GM19035 (cell line): ENCODE measurements around the gene METTL18.
"Not testable (repeated sequence)": the region's sequence is repeated elsewhere in the genome, so short reads cannot be mapped to it uniquely, and the experiment has no call there.

Source experiments
- ATAC-seq: cut with Tn5 transposase; IDR thresholded peaks from one replicate; pipeline ENCODE4 v1.9.1; 2021; ENCODE audit not compliant: unreplicated experiment

METTL18 gene

DNA sequence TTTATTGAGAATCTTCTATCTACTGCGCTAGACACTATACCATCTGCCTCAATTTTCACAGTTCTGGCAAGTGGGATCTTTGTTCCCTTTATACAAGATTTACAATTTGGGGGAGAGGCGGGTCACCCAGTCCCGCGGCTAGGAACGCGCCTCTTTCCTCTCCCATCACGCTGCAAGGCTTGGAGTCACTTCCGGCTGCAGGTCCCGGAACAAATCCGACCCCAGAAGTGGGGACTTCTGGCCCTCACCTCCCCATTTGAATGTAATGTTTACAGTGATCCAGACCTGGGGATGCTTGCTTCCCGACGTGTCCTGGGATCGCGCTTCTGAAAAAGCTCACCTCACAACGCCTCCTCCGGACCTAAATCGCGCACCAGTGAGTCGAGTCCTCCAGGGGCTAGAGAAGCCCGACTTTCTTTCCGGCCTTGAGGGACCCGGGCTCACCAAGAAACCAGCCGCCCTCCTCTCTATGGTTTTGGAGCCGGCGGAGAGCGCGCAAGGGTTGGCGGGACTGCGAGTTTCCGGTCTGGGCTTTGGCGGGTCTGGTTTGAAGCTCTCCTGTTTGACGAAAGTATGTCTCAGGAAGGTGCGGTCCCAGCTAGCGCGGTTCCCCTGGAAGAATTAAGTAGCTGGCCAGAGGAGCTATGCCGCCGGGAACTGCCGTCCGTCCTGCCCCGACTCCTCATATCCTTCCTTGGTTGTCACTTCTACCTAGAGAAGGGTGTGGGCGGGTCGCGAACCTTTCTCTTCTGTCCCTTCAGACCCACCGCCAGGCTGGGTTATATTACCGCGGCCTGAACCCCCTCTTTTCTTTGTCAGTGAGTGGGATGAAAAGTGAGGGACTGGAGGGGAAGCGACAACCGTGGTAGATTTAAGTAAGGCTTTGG, at the start of gene METTL18:
Gene METTL18, minus strand, starts transcription at position 378 of the 887 bp plus-strand sequence. CDS start 1,212 bp downstream, outside the sequence.
- ATAC-seq: peak; percentile 96

DNA sequence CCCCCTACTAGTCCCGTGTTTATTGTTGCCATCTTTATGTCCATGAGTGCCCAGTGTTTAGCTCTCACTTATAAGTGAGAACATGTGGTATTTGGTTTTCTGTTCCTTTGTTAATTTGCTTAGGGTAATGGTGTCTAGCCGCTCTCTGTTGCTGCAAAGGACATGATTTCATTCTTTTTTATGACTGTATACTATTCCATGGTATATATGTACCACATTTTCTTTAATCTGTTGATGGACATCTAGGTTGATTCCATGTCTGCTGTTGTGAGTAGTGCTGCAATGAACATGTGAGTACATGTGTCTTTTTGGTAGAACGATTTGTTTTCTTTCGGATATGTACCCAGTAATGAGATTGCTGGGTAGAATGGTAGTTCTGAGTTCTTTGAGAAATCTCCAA, 44.2 kb upstream of the METTL18 start:
- ATAC-seq: no peak

- ATAC-seq: no peak
Measured at GRCh38 chr1:169836198-169836597, 41.5 kb upstream of the METTL18 start.

DNA sequence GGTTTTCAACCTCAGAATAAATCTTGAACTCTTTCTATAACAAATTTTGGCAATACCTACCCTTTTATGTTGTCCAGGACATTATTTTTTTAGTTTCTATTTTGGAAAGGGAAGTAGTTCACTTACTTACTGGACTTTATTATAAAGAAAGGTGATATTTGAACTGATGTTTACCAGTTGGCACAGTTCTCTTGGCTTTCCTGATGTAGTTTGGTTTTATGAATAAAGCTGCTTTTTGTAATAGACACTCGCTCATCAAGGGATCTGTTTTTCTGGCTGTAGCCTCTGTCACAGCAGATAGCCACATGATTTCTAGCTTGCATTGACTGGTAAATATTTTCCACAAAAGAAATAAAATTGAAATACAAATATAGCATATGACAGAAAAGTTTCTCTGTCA, 40.9 kb upstream of the METTL18 start:
- ATAC-seq: no peak

GRCh38 chr1:169834869-169835268, 40.2 kb upstream of the METTL18 start:
- no peak for ATAC-seq

DNA sequence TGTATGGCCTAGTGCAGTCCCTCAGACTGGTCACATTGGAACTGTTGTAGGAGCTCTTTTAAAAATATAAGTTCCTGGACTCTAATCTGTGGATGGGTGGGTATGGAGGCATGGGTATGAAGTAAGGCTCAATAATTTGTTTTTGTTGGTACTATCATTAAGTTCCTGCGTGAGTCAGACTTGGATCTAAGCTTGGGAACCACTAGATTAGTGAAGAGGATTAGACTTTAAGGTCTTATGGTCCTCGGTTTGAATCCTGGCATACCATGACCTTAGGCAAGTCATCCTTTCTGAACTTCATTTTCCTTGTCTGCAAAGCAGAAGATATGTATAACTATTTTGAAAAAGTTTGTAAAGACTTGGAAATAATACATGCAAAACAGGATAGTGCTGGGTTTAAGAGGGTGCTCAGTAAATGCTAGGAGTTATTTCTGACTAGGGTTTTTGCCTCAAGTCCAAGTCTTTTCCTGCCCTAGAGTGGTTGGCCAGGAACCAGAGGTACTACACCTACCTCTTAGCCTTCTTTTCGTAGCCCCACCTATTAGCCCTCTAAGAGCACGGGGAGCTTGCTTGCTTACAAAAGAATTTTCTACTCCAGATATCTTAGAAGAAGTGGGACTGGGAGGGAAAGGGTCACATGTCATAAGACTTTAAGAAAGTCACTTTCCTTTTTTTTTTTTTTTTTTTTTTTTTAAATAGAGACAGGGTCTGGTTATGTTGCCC, 38.6 kb upstream of the METTL18 start:
- ATAC-seq: no peak

DNA sequence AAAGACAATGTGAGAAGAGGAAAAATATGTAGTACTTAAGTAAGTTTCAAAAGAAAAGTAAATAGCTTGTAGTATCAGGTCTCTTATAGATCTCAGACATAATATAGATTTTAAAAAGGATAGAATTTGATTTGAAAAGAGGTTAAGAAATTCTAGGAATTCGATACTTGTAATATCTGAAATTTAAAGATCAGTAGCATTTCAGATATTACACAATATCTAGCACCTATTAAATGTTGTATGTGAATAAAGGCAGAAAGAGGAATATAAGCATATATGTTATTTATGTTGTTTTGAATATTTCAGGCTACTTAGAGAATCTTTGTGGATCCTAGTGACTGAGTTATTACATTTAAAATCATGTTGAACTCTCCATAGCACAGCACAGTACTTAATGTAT, 35.0 kb upstream of the METTL18 start:
- ATAC-seq: no peak

- no peak for ATAC-seq
Measured at GRCh38 chr1:169824153-169824552, 29.4 kb upstream of the METTL18 start.

- no peak for ATAC-seq
Measured at GRCh38 chr1:169821500-169821899, 26.8 kb upstream of the METTL18 start.

- no peak for ATAC-seq
Measured at GRCh38 chr1:169816617-169817016, 21.9 kb upstream of the METTL18 start.

GRCh38 chr1:169814265-169814664, 19.6 kb upstream of the METTL18 start:
- no peak for ATAC-seq

DNA sequence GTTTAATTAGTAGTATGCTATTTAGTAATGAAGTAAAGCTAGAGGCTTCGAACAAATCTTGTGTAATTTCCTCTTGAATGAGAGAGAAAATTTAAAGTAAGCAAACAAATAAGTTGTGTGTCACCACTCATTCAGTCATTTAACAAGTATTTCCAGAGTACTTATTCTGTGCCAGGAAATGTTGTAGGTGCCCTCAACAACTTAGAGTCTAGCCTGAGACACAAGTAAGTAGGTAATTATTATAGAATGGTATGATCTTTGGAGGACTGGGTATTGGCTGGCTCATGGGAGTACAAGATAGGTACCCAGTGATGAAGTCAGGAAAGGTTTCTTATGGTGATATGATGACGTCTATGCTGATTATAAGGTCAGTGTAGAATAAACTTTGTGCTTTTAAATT, 17.4 kb upstream of the METTL18 start:
- ATAC-seq: no peak

DNA sequence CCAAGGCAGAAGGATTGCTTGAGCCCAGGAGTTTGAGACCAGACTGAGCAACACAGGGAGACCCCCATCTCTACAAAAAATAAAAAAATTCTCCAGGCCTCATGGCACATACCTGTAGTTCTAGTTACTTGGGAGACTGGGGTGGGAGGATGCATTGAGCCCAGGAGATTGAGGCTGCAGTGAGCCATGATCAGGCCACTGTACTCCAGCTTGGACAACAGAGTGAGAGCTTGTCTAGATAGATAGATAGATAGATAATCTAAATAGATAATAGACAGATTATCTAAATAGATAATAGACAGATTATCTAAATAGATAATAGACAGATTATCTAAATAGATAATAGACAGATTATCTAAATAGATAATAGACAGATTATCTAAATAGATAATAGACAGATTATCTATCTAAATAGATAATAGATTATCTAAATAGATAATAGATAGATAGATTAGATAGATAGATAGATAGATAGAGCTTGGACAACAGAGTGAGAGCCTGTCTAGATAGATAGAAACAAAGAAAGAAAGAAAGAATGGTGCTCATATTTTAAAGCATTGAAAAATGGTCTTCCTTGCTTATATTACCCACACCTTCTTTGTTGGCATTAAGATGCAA, 16.8 kb upstream of the METTL18 start:
- ATAC-seq: not testable (repeated sequence)

DNA sequence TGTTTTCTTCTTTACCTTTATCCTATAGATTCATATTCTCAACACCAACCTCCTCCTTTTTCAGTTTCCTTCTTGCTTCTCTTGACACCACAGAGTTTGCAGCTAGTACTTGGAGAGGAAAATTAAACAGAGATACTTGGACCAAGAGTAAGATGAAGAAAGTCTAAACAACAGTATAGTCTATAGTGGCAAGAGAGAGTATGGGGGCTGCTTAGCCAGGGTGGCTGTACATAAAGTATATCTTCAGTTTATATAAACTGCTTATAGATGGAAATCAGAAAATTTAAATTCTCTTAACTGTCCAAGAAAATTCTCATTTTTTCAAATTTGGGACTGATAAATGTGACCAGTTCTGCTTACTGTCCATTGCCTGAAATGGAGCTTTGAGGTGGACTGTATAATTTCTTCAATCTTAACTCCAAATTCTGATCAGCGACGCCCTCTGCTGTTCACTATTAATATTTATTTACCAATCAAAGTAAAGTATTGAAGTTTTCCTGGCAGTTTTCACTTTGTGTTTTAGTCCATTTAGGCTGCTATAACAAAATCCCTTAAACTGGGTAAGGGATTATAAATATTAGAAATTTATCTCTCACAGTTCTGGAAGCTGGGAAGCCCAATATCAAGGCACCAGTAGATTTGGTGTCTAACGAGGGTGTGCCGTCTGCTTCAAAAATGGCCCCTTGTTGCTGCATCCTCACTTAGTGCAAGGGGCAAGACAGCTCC, 14.8 kb upstream of the METTL18 start:
- ATAC-seq: no peak

DNA sequence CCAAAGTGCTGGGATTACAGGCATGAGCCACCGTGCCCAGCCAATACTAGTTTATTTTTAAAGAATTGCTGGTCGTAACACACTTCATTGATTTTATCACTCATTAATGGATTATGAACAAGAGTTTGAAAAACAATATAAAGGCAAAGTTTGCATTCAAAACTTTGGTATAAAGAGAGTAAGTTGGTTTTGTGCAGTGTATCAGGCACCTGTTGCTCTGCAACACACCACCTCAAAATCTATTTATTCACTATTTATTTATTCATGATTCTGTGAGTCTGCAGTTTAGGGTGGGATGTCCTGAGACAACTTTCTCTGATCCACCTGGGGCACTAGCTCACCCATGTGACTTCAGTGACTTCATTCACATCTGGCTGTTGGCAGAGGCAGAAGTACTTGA, 10.2 kb upstream of the METTL18 start:
- no peak for ATAC-seq

- no peak for ATAC-seq
Measured at GRCh38 chr1:169802888-169803287, 8.2 kb upstream of the METTL18 start.

- no peak for ATAC-seq
Measured at GRCh38 chr1:169797281-169797680, 2.6 kb upstream of the METTL18 start.

GRCh38 chr1:169796274-169796810, 1.6 kb upstream of the METTL18 start:
- ATAC-seq: no peak

- no peak for ATAC-seq
Measured at GRCh38 chr1:169795687-169796086, 980 bp upstream of the METTL18 start.

GRCh38 chr1:169793730-169794129, 977 bp downstream of the METTL18 start:
- ATAC-seq: no peak

- no peak for ATAC-seq
Measured at GRCh38 chr1:169788402-169788801, 6.3 kb downstream of the METTL18 start.
